ENCODE data around the gene IGSF23. TPM values are rescaled to one million over a fixed set of nuclear protein-coding genes. Genes with fewer than 3 reads are reported as not detected.
A peak's percentile ranks its signal among the peaks of the same experiment; 100 is the strongest.
"Not testable (repeated sequence)": the region's sequence is repeated elsewhere in the genome, so short reads cannot be mapped to it uniquely, and the experiment has no call there.

Gene IGSF23
- total RNA-seq, 1 experiment from 2014 or later: not detected

- Histone ChIP-seq H3K36me3 (ENCODE audit: low read depth) (peaks cover 8% of the 10 kb centered on the region; the same call in 1 of the 2 replicates), H3K9me3 (ENCODE audit: insufficient read depth, low read depth) (no peaks in the 10 kb centered on the region; the same call in 1 of the 2 replicates), H3F3A (ENCODE audit: insufficient read depth, low read depth) (peaks cover 42% of the 10 kb centered on the region), H3K27me3 (ENCODE audit: insufficient read depth, low read depth) (no peaks in the 10 kb centered on the region), H3K79me2 (ENCODE audit: low read depth) (no peaks in the 10 kb centered on the region), H3K4me2 (no peak overlapping the region), H2AFZ (no peak overlapping the region), H3K4me3 (no peak overlapping the region), H3K27ac (no peak overlapping the region), H3K9me2 (ENCODE audit: insufficient read depth) (no peaks in the 10 kb centered on the region), H3K4me1 (replicated peaks; ENCODE audit: insufficient read depth) (peaks cover 31% of the 10 kb centered on the region), H4K20me1 (ENCODE audit: insufficient read depth) (no peaks in the 10 kb centered on the region)
- TF ChIP-seq EZH2 (IDR thresholded peaks at IDR 0.05; ENCODE audit: low read depth): no peak
- TF ChIP-seq CTCF (conservative IDR thresholded peaks at IDR 0.05): no peak
- no TSS peak for BruUV-seq (replicated peaks)
- ChIA-PET POLR2A (ENCODE audit: unreplicated experiment) (no interaction called here), CTCF (no interaction called here)
- intact Hi-C loops (cut with micrococcal nuclease; ENCODE audit: unreplicated experiment): no loop called here
- DNase-seq: no peak
Observed at GRCh38 chr19:44623626-44624025, 10.3 kb downstream of the IGSF23 start.

DNA sequence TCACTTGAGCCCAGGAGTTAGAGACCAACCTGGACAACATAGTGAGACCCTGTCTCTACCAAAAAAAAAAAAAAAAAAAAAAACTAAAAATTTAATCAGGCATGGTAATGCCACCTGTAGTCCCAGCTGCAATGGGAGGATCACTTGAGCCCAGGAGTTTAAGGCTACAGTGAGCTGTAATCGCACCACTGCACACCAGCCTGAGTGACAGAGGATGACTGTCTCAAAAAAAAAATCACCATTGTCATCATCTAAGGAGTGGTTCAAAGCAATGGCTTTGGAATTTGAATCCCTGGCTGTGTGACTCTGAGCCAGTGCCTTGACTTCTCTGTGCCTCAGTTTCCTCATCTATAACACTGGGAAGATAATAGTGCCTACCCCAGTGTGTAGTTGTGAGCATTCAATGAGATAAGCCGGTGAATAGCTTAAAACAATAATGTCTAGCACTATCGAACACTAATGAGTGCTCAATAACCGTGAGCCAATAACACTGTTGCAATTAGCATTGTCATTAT, 11.5 kb downstream of the IGSF23 start:
- Histone ChIP-seq H3K4me3 (no peak overlapping the region), H2AFZ (no peak overlapping the region), H3K27ac (peak overlapping the region; percentile 91), H3K79me2 (ENCODE audit: low read depth) (no peaks in the 10 kb centered on the region), H3K36me3 (ENCODE audit: low read depth) (peaks cover 15% of the 10 kb centered on the region; the same call in 1 of the 2 replicates), H3K4me2 (peak overlapping the region; percentile 46; the same call in 1 of the 2 replicates), H4K20me1 (ENCODE audit: insufficient read depth) (no peaks in the 10 kb centered on the region), H3K27me3 (ENCODE audit: insufficient read depth, low read depth) (no peaks in the 10 kb centered on the region), H3F3A (ENCODE audit: insufficient read depth, low read depth) (peaks cover 33% of the 10 kb centered on the region), H3K9me2 (ENCODE audit: insufficient read depth) (no peaks in the 10 kb centered on the region), H3K9me3 (ENCODE audit: insufficient read depth, low read depth) (no peaks in the 10 kb centered on the region; the same call in 1 of the 2 replicates), H3K4me1 (replicated peaks; ENCODE audit: insufficient read depth) (peaks cover 31% of the 10 kb centered on the region)
- DNase-seq: no peak
- no TSS peak for BruUV-seq (replicated peaks)
- no peak for TF ChIP-seq EZH2 (IDR thresholded peaks at IDR 0.05; ENCODE audit: low read depth)
- no peak for TF ChIP-seq CTCF (conservative IDR thresholded peaks at IDR 0.05)
- ChIA-PET POLR2A (ENCODE audit: unreplicated experiment) (interaction anchor here (0.7 kb wide), 1 partner anchor 23 kb away, joined by 5 read pairs; no protein-coding TSS in a partner anchor), CTCF (interaction anchor here (0.6 to 1.1 kb wide), 2 partner anchors 15 to 29 kb away, joined by 3 to 4 read pairs; no protein-coding TSS in a partner anchor)
- intact Hi-C loops (cut with micrococcal nuclease; ENCODE audit: unreplicated experiment): no loop called here

- ChIA-PET POLR2A (ENCODE audit: unreplicated experiment) (interaction anchor here (0.6 to 1.1 kb wide), 6 partner anchors 13 to 227 kb away, joined by 3 to 6 read pairs (median 3); partner anchors contain the start of gene PVR), CTCF (interaction anchor here (0.9 to 1.5 kb wide), 4 partner anchors 10 to 37 kb away, joined by 3 to 9 read pairs (median 4); no protein-coding TSS in a partner anchor)
- not testable (repeated sequence) for H3K79me2 ChIP-seq (ENCODE audit: low read depth); H3K4me3 ChIP-seq; H2AFZ ChIP-seq; H3K27me3 ChIP-seq (ENCODE audit: insufficient read depth, low read depth); H3K9me3 ChIP-seq (ENCODE audit: insufficient read depth, low read depth); H3K9me2 ChIP-seq (ENCODE audit: insufficient read depth); H4K20me1 ChIP-seq (ENCODE audit: insufficient read depth); DNase-seq
- Histone ChIP-seq H3K4me1 (replicated peaks; ENCODE audit: insufficient read depth) (peaks cover 31% of the 10 kb centered on the region), H3K4me2 (peak overlapping the region; percentile 46), H3K27ac (peak overlapping the region; percentile 91), H3K36me3 (ENCODE audit: low read depth) (peaks cover 18% of the 10 kb centered on the region; the same call in 1 of the 2 replicates), H3F3A (ENCODE audit: insufficient read depth, low read depth) (peaks cover 33% of the 10 kb centered on the region)
- BruUV-seq (replicated peaks): TSS peak; percentile 35
- intact Hi-C loops (cut with micrococcal nuclease; ENCODE audit: unreplicated experiment): loop anchor here (1.0 to 2.0 kb wide), 3 partner anchors 18 to 37 kb away; partner anchors contain the start of gene PVR
Observed at GRCh38 chr19:44625637-44626036, 12.3 kb downstream of the IGSF23 start.
